Mesenchymal stem cell (in vitro differentiated cells and primary cell): ENCODE results near the gene MTTP.

Experiments
- DNase-seq: peaks from one replicate; pipeline ENCODE4 v3.0.0-alpha.2; 2013
- H2AFZ ChIP-seq: one replicate; pipeline ENCODE4 v1.6.1; 2013; ENCODE audit warnings: low read depth, mild to moderate bottlenecking, control low read depth, inconsistent platforms, low read length, moderate library complexity
- H2AK5ac ChIP-seq: 2 replicates; pipeline ENCODE4 v1.6.1; 2013; ENCODE audit warnings: low read length, moderate library complexity, mild to moderate bottlenecking, inconsistent platforms; ENCODE audit not compliant: severe bottlenecking
- H2BK120ac ChIP-seq: one replicate; pipeline ENCODE4 v1.6.1; 2013; ENCODE audit warnings: low read depth, mild to moderate bottlenecking, inconsistent platforms, low read length, moderate library complexity
- H2BK12ac ChIP-seq, 2 experiments: one replicate each; pipeline ENCODE4 v1.6.1; 2013; ENCODE audit warnings: inconsistent platforms in 2 of 2, low read length in 2 of 2, mild to moderate bottlenecking in 2 of 2, moderate library complexity in 2 of 2, control low read depth in 1 of 2
- H2BK15ac ChIP-seq: one replicate; pipeline ENCODE4 v1.6.1; 2013; ENCODE audit warnings: mild to moderate bottlenecking, low read depth, inconsistent platforms; ENCODE audit not compliant: poor library complexity, severe bottlenecking
- H2BK5ac ChIP-seq: 2 replicates; pipeline ENCODE4 v1.6.1; 2013; ENCODE audit warnings: low read depth, mild to moderate bottlenecking, low read length, control low read depth, inconsistent platforms; ENCODE audit not compliant: poor library complexity, severe bottlenecking
- H3K14ac ChIP-seq, 2 experiments: one replicate each; pipeline ENCODE4 v1.6.1; 2013; ENCODE audit warnings: inconsistent platforms in 2 of 2, low read length in 2 of 2, control low read depth in 1 of 2, mild to moderate bottlenecking in 1 of 2, moderate library complexity in 1 of 2
- H3K18ac ChIP-seq, 2 experiments: one replicate each; pipeline ENCODE4 v1.6.1; 2013; ENCODE audit warnings: inconsistent platforms in 2 of 2, low read length in 2 of 2, control low read depth in 1 of 2, low read depth in 1 of 2, mild to moderate bottlenecking in 1 of 2
- H3K23ac ChIP-seq, 2 experiments: one replicate each; pipeline ENCODE4 v1.6.1; 2013; ENCODE audit warnings: inconsistent platforms in 2 of 2, low read length in 2 of 2, mild to moderate bottlenecking in 2 of 2, moderate library complexity in 2 of 2, control low read depth in 1 of 2
- H3K27ac ChIP-seq: 2 replicates; pipeline ENCODE4 v1.5.1; 2013; ENCODE audit warnings: mild to moderate bottlenecking, moderate library complexity, low read length, control low read depth, inconsistent platforms; ENCODE audit not compliant: poor library complexity, severe bottlenecking
- H3K27me3 ChIP-seq, 2 experiments: 2 replicates each; pipeline versions ENCODE4 v1.6.1 to v1.7.0; 2013; ENCODE audit warnings: low read length in 2 of 2, mild to moderate bottlenecking in 2 of 2, moderate library complexity in 2 of 2, control low read depth in 1 of 2, inconsistent platforms in 1 of 2; ENCODE audit not compliant: control insufficient read depth in 1 of 2, insufficient read depth in 1 of 2
- H3K36me3 ChIP-seq, 2 experiments: 2 replicates each; pipeline versions ENCODE4 v1.6.1 to v1.7.0; 2013; ENCODE audit warnings: low read length in 2 of 2, control low read depth in 1 of 2, inconsistent platforms in 1 of 2, low read depth in 1 of 2, mild to moderate bottlenecking in 1 of 2; ENCODE audit not compliant: insufficient read depth in 2 of 2, control insufficient read depth in 1 of 2
- H3K4ac ChIP-seq, 2 experiments: one replicate each; pipeline ENCODE4 v1.6.1; 2013; ENCODE audit warnings: inconsistent platforms in 2 of 2, low read length in 2 of 2, mild to moderate bottlenecking in 2 of 2, moderate library complexity in 2 of 2, control low read depth in 1 of 2, low read depth in 1 of 2
- H3K4me1 ChIP-seq: 2 replicates; pipeline ENCODE4 v1.6.1; 2013; ENCODE audit warnings: low read depth, low read length, control low read depth; ENCODE audit not compliant: control insufficient read depth, insufficient read depth
- H3K4me2 ChIP-seq: 2 replicates; pipeline ENCODE4 v1.6.1; 2013; ENCODE audit warnings: low read length, mild to moderate bottlenecking, inconsistent platforms; ENCODE audit not compliant: poor library complexity, severe bottlenecking
- H3K4me3 ChIP-seq, 2 experiments: 2 replicates each; pipeline versions ENCODE4 v1.5.1 to v1.7.0; 2013; ENCODE audit warnings: low read length in 2 of 2, mild to moderate bottlenecking in 2 of 2, control low read depth in 1 of 2, low read depth in 1 of 2; ENCODE audit not compliant: insufficient read depth in 1 of 2
- H3K79me1 ChIP-seq: replicated peaks from 2 replicates; pipeline ENCODE4 v1.6.1; 2013; ENCODE audit warnings: mild to moderate bottlenecking, control low read depth, low read length, inconsistent platforms; ENCODE audit not compliant: poor library complexity, severe bottlenecking
- H3K9ac ChIP-seq: 2 replicates; pipeline ENCODE4 v1.7.0; 2013; ENCODE audit warnings: mild to moderate bottlenecking, low read length, moderate library complexity
- H3K9me3 ChIP-seq: 2 replicates; pipeline ENCODE4 v1.7.0; 2013; ENCODE audit warnings: mild to moderate bottlenecking, low read length; ENCODE audit not compliant: control insufficient read depth
- H4K8ac ChIP-seq: one replicate; pipeline ENCODE4 v1.6.1; 2013; ENCODE audit warnings: inconsistent platforms, mild to moderate bottlenecking, low read length, moderate library complexity
- H4K91ac ChIP-seq: one replicate; pipeline ENCODE4 v1.6.1; 2013; ENCODE audit warnings: mild to moderate bottlenecking, low read length, inconsistent platforms
- WGBS: methylation state at CpG from one replicate; pipeline ENCODE4 v1.1.7; 2013; ENCODE audit warnings: mixed read lengths; 5-methylcytosine and 5-hydroxymethylcytosine counted together

Gene MTTP

DNA sequence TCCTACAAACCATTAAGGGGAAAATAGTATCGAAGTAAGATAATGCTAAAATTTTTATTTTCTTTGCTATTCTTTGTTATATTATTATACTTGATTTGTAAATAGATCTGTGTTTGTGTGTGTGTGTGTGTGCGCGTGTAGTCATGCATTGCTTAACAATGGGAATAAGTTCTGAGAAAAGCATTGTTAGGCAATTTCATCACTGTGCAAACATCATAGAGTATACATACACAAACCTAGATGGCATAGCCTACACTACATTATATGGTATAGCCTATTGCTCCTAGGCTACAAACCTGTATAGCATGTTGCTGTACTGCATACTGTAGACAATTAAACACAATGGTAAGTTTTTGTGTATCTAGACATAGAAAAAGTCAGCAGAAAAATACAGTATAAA is 17.1 kb downstream of the MTTP start:
- Histone ChIP-seq H3K79me1 (no peaks in the 10 kb centered on the region), H3K9ac (no peak overlapping the region), H3K4me2 (no peak overlapping the region), H3K4me3 (no peak overlapping the region), H2BK120ac (no peak overlapping the region), H3K36me3 (no peaks in the 10 kb centered on the region), H3K9me3 (no peaks in the 10 kb centered on the region), H3K18ac (no peak overlapping the region), H2BK12ac (no peak overlapping the region), H3K4me1 (no peaks in the 10 kb centered on the region), H4K91ac (no peak overlapping the region), H3K27me3 (no peaks in the 10 kb centered on the region), H3K23ac (no peak overlapping the region), H3K14ac (no peak overlapping the region), H2AFZ (no peak overlapping the region), H4K8ac (no peak overlapping the region), H2AK5ac (no peak overlapping the region), H3K4ac (no peak overlapping the region), H2BK5ac (no peak overlapping the region), H2BK15ac (no peak overlapping the region), H3K27ac (no peak overlapping the region)
- WGBS: no CpG with 5 or more reads among the region's 3 CpGs
- no peak for DNase-seq

DNA sequence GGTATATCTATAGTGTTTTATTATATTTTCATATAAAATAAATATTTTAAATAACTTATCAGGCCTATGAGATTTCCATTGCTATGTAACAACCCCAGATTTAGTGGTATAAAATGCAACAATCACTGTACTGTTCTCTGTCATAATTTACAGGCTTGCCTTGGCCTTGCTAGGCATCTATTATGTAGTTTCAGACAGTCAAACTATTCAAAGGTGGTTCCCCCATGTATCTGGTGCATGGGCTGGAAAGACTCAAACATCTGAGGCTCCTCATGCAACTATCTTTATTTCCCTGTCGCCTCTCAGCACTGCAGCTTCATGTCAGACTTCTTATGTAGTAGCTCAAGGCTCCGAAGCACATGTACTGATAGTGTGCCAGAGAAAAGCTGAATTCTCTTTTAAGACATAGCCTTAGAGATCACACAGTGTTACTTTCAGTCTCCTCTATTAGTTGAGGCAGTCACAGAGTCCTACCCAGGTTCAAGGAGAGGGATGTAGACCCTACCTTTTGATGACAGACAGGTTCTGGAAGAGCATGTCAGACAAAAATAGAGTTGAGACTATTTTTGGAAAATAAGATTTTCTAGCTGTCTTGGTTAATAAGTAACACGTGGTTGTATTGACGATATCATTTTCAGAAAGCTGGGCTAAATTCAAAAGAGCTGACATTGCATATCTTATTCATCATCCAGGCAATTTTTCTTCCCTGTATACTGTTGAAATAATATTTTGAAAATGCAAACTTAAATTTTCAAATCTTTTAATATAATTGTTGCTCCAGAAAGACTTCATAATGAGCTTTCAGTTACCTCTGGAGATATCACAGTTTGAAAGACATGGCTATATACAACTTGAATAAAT is 19.4 kb downstream of the MTTP start:
- H4K91ac ChIP-seq: no peak overlapping the region
- H3K4ac ChIP-seq: no peak overlapping the region
- no peak overlapping the region for H4K8ac ChIP-seq
- no peaks in the 10 kb centered on the region for H3K79me1 ChIP-seq
- WGBS: 92% methylated on average over 4 of the region's 4 CpGs
- no peak overlapping the region for H2BK15ac ChIP-seq
- no peak overlapping the region for H2BK12ac ChIP-seq
- no peak overlapping the region for H2AK5ac ChIP-seq
- H3K27me3 ChIP-seq: no peaks in the 10 kb centered on the region
- H3K9me3 ChIP-seq: no peaks in the 10 kb centered on the region
- H3K36me3 ChIP-seq: no peaks in the 10 kb centered on the region
- H3K4me2 ChIP-seq: no peak overlapping the region
- H3K9ac ChIP-seq: no peak overlapping the region
- no peak overlapping the region for H3K27ac ChIP-seq
- no peak for DNase-seq
- H3K23ac ChIP-seq: no peak overlapping the region
- no peak overlapping the region for H3K14ac ChIP-seq
- H3K4me1 ChIP-seq: no peaks in the 10 kb centered on the region
- no peak overlapping the region for H3K4me3 ChIP-seq
- H2BK120ac ChIP-seq: no peak overlapping the region
- H2AFZ ChIP-seq: no peak overlapping the region
- H3K18ac ChIP-seq: no peak overlapping the region
- no peak overlapping the region for H2BK5ac ChIP-seq

DNA sequence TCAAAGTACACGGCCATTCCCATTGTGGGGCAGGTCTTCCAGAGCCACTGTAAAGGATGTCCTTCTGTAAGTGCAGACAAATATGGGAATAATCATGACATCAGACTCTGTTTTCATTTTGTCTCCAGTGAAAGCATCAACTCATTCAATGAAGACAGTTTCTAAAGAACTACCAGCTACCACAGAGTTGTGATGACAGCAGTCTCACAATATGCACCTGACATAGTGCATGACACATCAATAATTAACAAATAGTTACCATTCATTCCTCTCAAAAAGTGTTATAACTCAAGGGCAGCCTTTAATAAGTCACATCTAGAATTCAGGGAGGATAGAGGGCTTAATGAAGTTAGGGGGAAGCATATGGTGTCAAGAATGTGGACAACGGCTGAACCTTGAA is 20.2 kb downstream of the MTTP start:
- Histone ChIP-seq H2AFZ (no peak overlapping the region), H2BK120ac (no peak overlapping the region), H4K8ac (no peak overlapping the region), H3K18ac (no peak overlapping the region), H3K79me1 (no peaks in the 10 kb centered on the region), H3K4ac (no peak overlapping the region), H2BK5ac (no peak overlapping the region), H3K27ac (no peak overlapping the region), H3K9ac (no peak overlapping the region), H3K9me3 (no peaks in the 10 kb centered on the region), H3K4me2 (no peak overlapping the region), H3K4me3 (no peak overlapping the region), H2BK15ac (no peak overlapping the region), H3K23ac (no peak overlapping the region), H3K14ac (no peak overlapping the region), H3K27me3 (no peaks in the 10 kb centered on the region), H2AK5ac (no peak overlapping the region), H2BK12ac (no peak overlapping the region), H4K91ac (no peak overlapping the region), H3K36me3 (no peaks in the 10 kb centered on the region), H3K4me1 (no peaks in the 10 kb centered on the region)
- WGBS: 96% methylated on average over 2 of the region's 2 CpGs
- DNase-seq: no peak

DNA sequence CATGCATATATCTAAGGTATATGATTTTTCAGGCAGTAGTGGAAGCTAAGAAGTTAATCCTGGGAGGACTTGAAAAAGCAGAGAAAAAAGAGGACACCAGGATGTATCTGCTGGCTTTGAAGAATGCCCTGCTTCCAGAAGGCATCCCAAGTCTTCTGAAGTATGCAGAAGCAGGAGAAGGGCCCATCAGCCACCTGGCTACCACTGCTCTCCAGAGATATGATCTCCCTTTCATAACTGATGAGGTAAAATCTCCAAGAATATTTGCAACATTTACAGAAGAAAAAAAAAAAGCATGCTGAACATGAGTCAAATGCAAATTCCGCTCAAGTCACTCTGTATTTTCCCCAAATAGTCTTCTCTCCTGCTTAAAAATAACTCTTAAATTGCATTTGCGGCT is 32.1 kb downstream of the MTTP start:
- H2BK12ac ChIP-seq: no peak overlapping the region
- DNase-seq: no peak
- H3K4me2 ChIP-seq: no peak overlapping the region
- WGBS: 72% methylated on average over 2 of the region's 2 CpGs
- H3K27me3 ChIP-seq: peaks cover 0 to 7% of the 10 kb centered on the region in 2 experiments
- H3K14ac ChIP-seq: no peak overlapping the region
- no peaks in the 10 kb centered on the region for H3K36me3 ChIP-seq
- H3K9ac ChIP-seq: no peak overlapping the region
- no peaks in the 10 kb centered on the region for H3K9me3 ChIP-seq
- no peak overlapping the region for H4K8ac ChIP-seq
- no peak overlapping the region for H3K23ac ChIP-seq
- no peaks in the 10 kb centered on the region for H3K4me1 ChIP-seq
- no peak overlapping the region for H2BK120ac ChIP-seq
- H3K18ac ChIP-seq: no peak overlapping the region
- H3K79me1 ChIP-seq: no peaks in the 10 kb centered on the region
- H2AK5ac ChIP-seq: no peak overlapping the region
- no peak overlapping the region for H2BK15ac ChIP-seq
- H3K4ac ChIP-seq: no peak overlapping the region
- H2AFZ ChIP-seq: no peak overlapping the region
- H3K27ac ChIP-seq: no peak overlapping the region
- no peak overlapping the region for H4K91ac ChIP-seq
- no peak overlapping the region for H2BK5ac ChIP-seq
- H3K4me3 ChIP-seq: no peak overlapping the region
